ENCODE results near the gene SRC. TPM values are rescaled to one million over a fixed set of nuclear protein-coding genes. Genes with fewer than 3 reads are reported as not detected.

SRC gene
- total and polyA plus RNA-seq, 2 of the 8 experiments (the other 6 are each of a cell fraction or from before 2014, with no cell fraction given): 27.6 to 28.8 TPM

- TF ChIP-seq CHD7 (IDR thresholded peaks at IDR 0.05; ENCODE audit: insufficient replicate concordance, low read length) (no peak), CTBP2 (IDR thresholded peaks at IDR 0.05; ENCODE audit: borderline replicate concordance, insufficient read depth, insufficient read length, low read length) (no peak), HDAC2 (IDR thresholded peaks at IDR 0.05; ENCODE audit: borderline replicate concordance in 1 of 2, low read depth in 2 of 2, low read length in 2 of 2) (no peak), ZNF274 (IDR thresholded peaks at IDR 0.05; ENCODE audit: borderline replicate concordance, extremely low read depth, low read length) (no peak), CEBPB (IDR thresholded peaks at IDR 0.05; ENCODE audit: low read depth, low read length) (no peak), CBX5 (IDR thresholded peaks at IDR 0.05; ENCODE audit: low read depth, low read length) (no peak), SAP30 (IDR thresholded peaks at IDR 0.05; ENCODE audit: insufficient read depth, insufficient replicate concordance, low read length) (no peak), GABPA (IDR thresholded peaks at IDR 0.05; ENCODE audit: borderline replicate concordance, insufficient read depth, low read length) (no peak), USF2 (IDR thresholded peaks at IDR 0.05; ENCODE audit: low read length) (no peak), MAFK (IDR thresholded peaks at IDR 0.05; ENCODE audit: low read depth, low read length) (no peak)
Measured at GRCh38 chr20:37445041-37445440, 99.1 kb downstream of the SRC start (continued).

All from H1 (cell line).